ENCODE results near the gene NAPB.
A peak's percentile ranks its signal among the peaks of the same experiment; 100 is the strongest.

The NAPB gene

GRCh38 chr20:23437126-23437899, 16.0 kb upstream of the NAPB start:
- no peak for DNase-seq

- DNase-seq = no peak
Measured at GRCh38 chr20:23436681-23437080, 15.4 kb upstream of the NAPB start.

DNA sequence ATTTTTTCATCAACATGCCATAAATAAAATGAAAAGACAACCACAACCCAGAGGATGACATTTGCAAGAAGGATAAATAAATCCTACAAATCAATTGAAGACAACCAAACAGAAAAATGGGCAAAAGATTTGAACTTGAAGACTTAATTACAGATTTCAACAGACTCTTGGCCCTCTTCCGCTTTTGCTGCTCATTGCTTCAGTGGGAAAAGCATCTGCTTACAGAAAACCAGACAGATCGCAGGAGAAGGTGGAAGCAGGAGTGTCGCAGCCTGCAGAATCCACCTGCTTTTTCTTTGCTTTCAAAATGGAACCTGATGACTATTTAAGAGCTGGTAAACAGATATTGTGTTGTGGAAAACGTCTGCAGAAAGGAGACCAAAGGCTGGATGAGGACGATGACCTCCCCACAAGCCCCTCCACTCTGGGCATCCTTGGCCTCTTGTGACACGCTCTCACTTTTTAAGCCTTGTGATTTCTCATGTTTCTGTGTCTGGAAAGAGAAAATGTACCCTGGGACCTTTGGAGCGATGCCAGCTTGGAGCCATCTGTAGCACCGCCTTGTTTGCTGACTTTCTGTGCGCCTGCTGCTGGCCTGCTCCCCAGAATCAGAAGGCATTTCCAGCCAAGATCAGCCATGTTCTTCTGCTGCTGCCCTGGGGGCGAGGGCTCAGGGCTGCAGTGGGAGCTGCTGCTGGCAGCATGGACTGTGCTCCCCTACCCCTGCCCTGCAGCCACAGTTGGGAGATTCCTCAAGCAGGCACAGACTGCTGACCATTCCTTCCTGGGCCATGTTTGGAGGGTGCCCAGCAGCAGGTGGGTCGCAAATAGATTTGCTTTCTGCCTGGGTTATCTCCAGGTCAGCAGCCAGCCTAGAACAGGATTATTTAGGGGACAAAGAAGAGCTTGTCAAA, 14.6 kb upstream of the NAPB start:
- DNase-seq = no peak

DNA sequence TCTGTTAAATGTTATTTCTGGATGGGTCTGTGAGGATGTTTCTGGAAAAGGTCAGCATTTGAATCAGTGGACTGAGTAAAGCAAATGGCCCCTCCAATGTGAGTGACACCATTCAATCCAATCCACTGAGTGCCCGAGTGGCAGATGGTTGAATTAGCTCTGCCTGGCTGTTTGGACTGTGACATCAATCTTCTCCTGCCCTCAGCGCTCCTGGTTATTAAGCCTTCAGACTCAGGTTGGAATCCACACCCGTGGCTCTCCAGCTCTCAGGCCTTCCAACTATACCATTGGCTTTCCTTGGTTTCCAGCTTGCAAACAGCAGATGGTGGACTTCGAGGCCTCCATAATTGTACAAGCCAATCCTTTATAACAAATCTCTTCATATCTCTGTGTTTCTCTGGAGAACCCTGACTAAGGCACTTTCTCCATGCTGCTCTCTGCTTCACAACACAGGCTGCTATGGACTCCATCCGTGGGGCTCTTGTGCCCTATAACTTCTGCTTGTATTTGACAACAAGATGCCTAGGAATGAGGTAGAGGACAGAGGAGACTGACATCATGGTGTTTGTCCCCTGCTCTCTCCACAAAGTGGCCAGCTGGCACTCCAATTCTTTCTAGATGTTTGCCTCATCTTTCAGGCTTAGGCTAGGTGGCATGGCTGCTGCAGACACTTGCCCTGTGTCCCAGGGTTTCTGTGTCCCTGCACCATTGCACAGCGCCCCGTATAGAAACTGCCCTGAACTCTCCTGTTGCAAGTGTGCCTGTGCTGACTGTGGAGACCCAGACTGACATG, 13.4 kb upstream of the NAPB start:
- DNase-seq = no peak

DNA sequence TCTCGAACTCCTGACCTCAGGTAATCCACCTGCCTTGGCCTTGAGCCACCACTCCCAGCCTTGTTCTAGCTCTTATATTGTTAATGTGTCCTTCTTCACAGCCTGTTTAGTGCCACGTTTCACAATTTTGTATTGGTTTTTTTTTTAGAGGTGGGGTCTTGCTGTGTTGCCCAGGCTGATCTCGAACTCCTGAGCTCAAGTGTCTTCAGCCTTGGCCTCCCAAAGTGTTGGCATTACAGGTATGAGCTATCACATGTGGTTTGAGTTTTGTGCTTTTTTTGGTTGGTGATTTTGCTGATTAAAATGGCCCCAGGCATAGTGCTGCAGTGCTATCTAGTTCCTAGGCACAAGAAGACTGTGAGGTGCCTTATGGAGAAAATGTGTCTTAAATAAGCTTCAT, 12.3 kb upstream of the NAPB start:
- DNase-seq = no peak

DNA sequence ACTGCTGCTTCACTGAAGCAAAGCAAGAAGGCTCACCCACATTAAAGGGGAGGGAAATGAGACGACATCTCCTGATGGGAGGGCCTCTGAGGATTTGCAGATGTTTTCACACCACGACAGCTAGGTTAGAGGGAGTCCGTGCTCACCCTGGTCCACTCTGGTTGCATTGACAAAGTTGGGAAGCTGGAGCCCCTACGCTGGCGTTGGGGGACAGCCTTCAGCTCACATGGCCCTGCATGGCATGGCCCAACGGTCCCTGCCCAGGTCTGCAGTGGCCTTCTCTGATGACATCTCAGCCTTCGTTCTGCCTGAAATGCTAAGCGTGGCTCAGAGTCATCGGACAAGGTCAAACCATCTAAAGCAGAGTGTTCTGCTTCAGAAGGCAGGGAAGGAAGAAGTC, 3.8 kb upstream of the NAPB start:
- DNase-seq = no peak

GRCh38 chr20:23419995-23420901, 1.0 kb downstream of the NAPB start:
- peak; percentile 45 for DNase-seq

GRCh38 chr20:23419657-23419994, 1.7 kb downstream of the NAPB start:
- DNase-seq = no peak

DNA sequence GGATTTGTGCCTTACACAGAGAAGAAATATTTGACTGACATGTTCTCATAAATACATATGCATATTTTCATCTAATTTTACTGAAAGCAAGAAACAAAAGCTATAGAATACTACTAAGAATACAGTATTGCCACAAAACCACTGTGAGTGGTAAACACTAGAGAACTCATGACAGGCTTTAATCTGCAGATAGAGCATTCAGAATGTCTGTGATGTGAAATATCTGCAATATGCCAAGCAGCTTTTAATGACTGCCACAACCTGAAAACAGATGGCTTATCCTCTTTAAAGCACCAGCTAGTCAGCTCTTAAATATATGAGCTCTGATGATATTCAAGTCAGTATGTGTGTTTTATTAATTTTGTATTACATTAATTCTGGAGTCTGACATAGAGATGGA, 3.4 kb downstream of the NAPB start:
- DNase-seq = no peak

GRCh38 chr20:23415959-23416583, 5.2 kb downstream of the NAPB start:
- no peak for DNase-seq

GRCh38 chr20:23415555-23415954, 5.7 kb downstream of the NAPB start:
- DNase-seq = no peak

- DNase-seq = no peak
Measured at GRCh38 chr20:23414526-23415188, 6.6 kb downstream of the NAPB start.

DNA sequence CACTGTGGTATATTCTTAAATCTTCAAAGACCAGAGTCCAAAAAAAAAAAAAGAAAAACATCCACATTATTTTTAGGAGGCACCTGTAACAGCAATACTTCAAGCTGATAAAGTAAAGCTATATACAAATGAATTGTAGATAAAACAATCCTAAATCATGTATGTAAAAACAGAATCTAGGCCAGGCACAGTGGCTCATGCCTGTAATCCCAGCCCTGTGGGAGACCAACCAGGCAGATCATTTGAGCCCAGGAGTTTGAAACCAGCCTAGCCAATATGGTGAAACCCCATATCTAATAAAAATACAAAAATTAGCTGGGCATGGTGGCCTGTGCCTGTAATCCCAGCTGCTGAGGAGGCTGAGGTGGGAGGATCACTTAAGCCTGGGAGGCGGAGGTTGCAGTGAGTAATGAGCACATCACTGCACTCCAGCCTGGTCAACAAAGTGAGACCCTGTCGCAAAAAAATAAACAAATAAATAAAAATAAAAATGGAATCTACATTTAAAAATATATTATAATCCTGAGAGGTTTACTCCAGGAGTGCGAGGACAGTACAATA, 7.3 kb downstream of the NAPB start:
- DNase-seq = no peak

- DNase-seq = no peak
Measured at GRCh38 chr20:23412026-23412425, 9.3 kb downstream of the NAPB start.

- no peak for DNase-seq
Measured at GRCh38 chr20:23410916-23411695, 10.2 kb downstream of the NAPB start.

- no peak for DNase-seq
Measured at GRCh38 chr20:23409800-23410199, 11.5 kb downstream of the NAPB start.

GRCh38 chr20:23408957-23409356, 12.3 kb downstream of the NAPB start:
- no peak for DNase-seq

- DNase-seq = no peak
Measured at GRCh38 chr20:23407781-23408464, 13.4 kb downstream of the NAPB start.

- no peak for DNase-seq
Measured at GRCh38 chr20:23406880-23407279, 14.4 kb downstream of the NAPB start.
